GM18873 (cell line): ENCODE data around the gene SLC25A25.
"Not testable (repeated sequence)": the region's sequence is repeated elsewhere in the genome, so short reads cannot be mapped to it uniquely, and the experiment has no call there.

Experiments used
- ATAC-seq: cut with Tn5 transposase; IDR thresholded peaks from one replicate; pipeline ENCODE4 v1.9.1; 2021; ENCODE audit warnings: mild to moderate bottlenecking, moderate library complexity, moderate number of reproducible peaks; ENCODE audit not compliant: unreplicated experiment, low FRiP score

Gene SLC25A25

GRCh38 chr9:128070874-128071273, 2.8 kb downstream of the SLC25A25 start:
- no peak for ATAC-seq

- ATAC-seq = not testable (repeated sequence)
These were observed 3.4 kb downstream of the SLC25A25 start for GRCh38 chr9:128071475-128071874.

GRCh38 chr9:128072144-128073021, 4.4 kb downstream of the SLC25A25 start:
- no peak for ATAC-seq

- ATAC-seq = no peak
These were observed 5.3 kb downstream of the SLC25A25 start for GRCh38 chr9:128073253-128073886.

GRCh38 chr9:128077847-128078503, 9.9 kb downstream of the SLC25A25 start:
- no peak for ATAC-seq

- ATAC-seq = no peak
These were observed 10.7 kb downstream of the SLC25A25 start for GRCh38 chr9:128078504-128079434.

- no peak for ATAC-seq
These were observed 12.2 kb downstream of the SLC25A25 start for GRCh38 chr9:128080206-128080605.

GRCh38 chr9:128081056-128081455, 13.0 kb downstream of the SLC25A25 start:
- ATAC-seq = no peak

- ATAC-seq = no peak
These were observed 14.1 kb downstream of the SLC25A25 start for GRCh38 chr9:128082151-128082550.

- no peak for ATAC-seq
These were observed 16.7 kb downstream of the SLC25A25 start for GRCh38 chr9:128084746-128085145.

GRCh38 chr9:128085943-128086342, 17.9 kb downstream of the SLC25A25 start:
- ATAC-seq = no peak

- no peak for ATAC-seq
These were observed 19.2 kb downstream of the SLC25A25 start for GRCh38 chr9:128087262-128087661.

GRCh38 chr9:128088253-128088945, 20.4 kb downstream of the SLC25A25 start:
- no peak for ATAC-seq

GRCh38 chr9:128089299-128089698, 21.3 kb downstream of the SLC25A25 start:
- ATAC-seq = no peak

- ATAC-seq = no peak
These were observed 23.1 kb downstream of the SLC25A25 start for GRCh38 chr9:128091144-128091543.

GRCh38 chr9:128091571-128091970, 23.5 kb downstream of the SLC25A25 start:
- ATAC-seq = no peak

GRCh38 chr9:128092199-128092977, 24.4 kb downstream of the SLC25A25 start:
- ATAC-seq = no peak

GRCh38 chr9:128093011-128093410, 25.0 kb downstream of the SLC25A25 start:
- no peak for ATAC-seq
